Sigmoid colon (tissue), 4 donors: ENCODE data around the gene BUB1.

Experiments
- CTCF ChIP-seq, 4 experiments: fragments of 450-650 bp in 3 of 4; fragments of 200-600 bp in 1 of 4; IDR thresholded peaks; one replicate each; pipeline ENCODE4 v1.5.1; 2016 to 2019; ENCODE audit warnings: antibody characterized with exemption in 4 of 4, mild to moderate bottlenecking in 3 of 4, moderate library complexity in 2 of 4
- POLR2A ChIP-seq, 2 donors: fragments of 450-650 bp; IDR thresholded peaks; one replicate each; pipeline ENCODE4 v1.6.1; 2016; ENCODE audit warnings: antibody characterized with exemption in 2 of 2, mild to moderate bottlenecking in 2 of 2, moderate library complexity in 2 of 2
- POLR2AphosphoS5 ChIP-seq, 4 donors: sonication (generic); formaldehyde crosslinking; IDR thresholded peaks; one replicate each; pipeline ENCODE4 v1.6.1; 2017; ENCODE audit warnings: antibody characterized with exemption in 4 of 4

GRCh38 chr2:110638004-110638403 lies 39.9 kb downstream of the BUB1 start:
- TF ChIP-seq CTCF (IDR thresholded peaks at IDR 0.05), result no peak
- TF ChIP-seq POLR2AphosphoS5 (IDR thresholded peaks at IDR 0.05), result no peak
- no peak for TF ChIP-seq POLR2A (IDR thresholded peaks at IDR 0.05)
